Hematopoietic multipotent progenitor cell treated with erythropoietin and hydrocortisone succinate and interleukin-3 and kit ligand, for 6 days (in vitro differentiated cells): Measurements from ENCODE around the gene PRKAR2B.
"Not testable (repeated sequence)": the region's sequence is repeated elsewhere in the genome, so short reads cannot be mapped to it uniquely, and the experiment has no call there.

Experiments
- DNase-seq: peaks from one replicate; pipeline ENCODE4 v3.0.0-alpha.2; 2015

PRKAR2B gene

GRCh38 chr7:107123392-107123791, 78.9 kb downstream of the PRKAR2B start:
- DNase-seq = no peak

- no peak for DNase-seq
These were observed 81.0 kb downstream of the PRKAR2B start for GRCh38 chr7:107125475-107125874.

GRCh38 chr7:107128217-107128616, 83.7 kb downstream of the PRKAR2B start:
- no peak for DNase-seq

- DNase-seq = no peak
These were observed 84.2 kb downstream of the PRKAR2B start for GRCh38 chr7:107128748-107129147.

- DNase-seq = no peak
These were observed 86.1 kb downstream of the PRKAR2B start for GRCh38 chr7:107130487-107131220.

- no peak for DNase-seq
These were observed 88.9 kb downstream of the PRKAR2B start for GRCh38 chr7:107133396-107133795.

GRCh38 chr7:107138696-107139420, 94.4 kb downstream of the PRKAR2B start:
- no peak for DNase-seq

- DNase-seq = not testable (repeated sequence)
These were observed 99.4 kb downstream of the PRKAR2B start for GRCh38 chr7:107143875-107144274.

- DNase-seq = no peak
These were observed 100.7 kb downstream of the PRKAR2B start for GRCh38 chr7:107145067-107145838.

GRCh38 chr7:107147464-107148393, 103.2 kb downstream of the PRKAR2B start:
- DNase-seq = peak; percentile 70

GRCh38 chr7:107148721-107149120, 104.2 kb downstream of the PRKAR2B start:
- DNase-seq = no peak

- no peak for DNase-seq
These were observed 105.4 kb downstream of the PRKAR2B start for GRCh38 chr7:107149863-107150262.

GRCh38 chr7:107150375-107151073, 106.0 kb downstream of the PRKAR2B start:
- DNase-seq = peak; percentile 92

- DNase-seq = no peak
These were observed 107.0 kb downstream of the PRKAR2B start for GRCh38 chr7:107151538-107151937.

- no peak for DNase-seq
These were observed 107.5 kb downstream of the PRKAR2B start for GRCh38 chr7:107152011-107152410.

- no peak for DNase-seq
These were observed 110.3 kb downstream of the PRKAR2B start for GRCh38 chr7:107154826-107155225.

GRCh38 chr7:107155726-107156125, 111.2 kb downstream of the PRKAR2B start:
- not testable (repeated sequence) for DNase-seq

GRCh38 chr7:107157091-107157490, 112.6 kb downstream of the PRKAR2B start:
- DNase-seq = no peak

- DNase-seq = no peak
These were observed 113.5 kb downstream of the PRKAR2B start for GRCh38 chr7:107158028-107158427.

GRCh38 chr7:107160389-107160788, 115.9 kb downstream of the PRKAR2B start:
- no peak for DNase-seq

- no peak for DNase-seq
These were observed 116.9 kb downstream of the PRKAR2B start for GRCh38 chr7:107161415-107161814.

- DNase-seq = no peak
These were observed 118.0 kb downstream of the PRKAR2B start for GRCh38 chr7:107162475-107162874.
